ENCODE measurements around the gene GPR65.

DNA sequence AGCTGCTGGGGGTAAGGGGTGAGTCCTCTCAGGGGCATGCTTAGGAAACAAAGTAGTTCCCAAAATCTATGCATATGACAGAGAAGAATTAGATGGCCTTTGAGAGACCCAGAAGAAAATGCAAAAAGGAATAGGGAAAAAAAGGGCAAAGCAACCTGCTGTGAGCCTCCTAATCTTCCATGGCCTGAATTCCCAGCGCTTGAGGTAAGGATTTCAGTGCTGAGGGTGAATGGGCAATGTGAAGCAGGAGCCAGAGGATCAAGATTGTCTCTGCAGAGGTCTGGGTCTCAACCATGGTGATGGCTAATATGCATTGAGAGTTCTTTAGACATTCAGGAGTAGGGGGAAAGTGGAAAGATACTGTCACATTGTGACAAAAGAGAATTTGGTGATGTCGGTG is 31.5 kb downstream of the GPR65 start:
- TF ChIP-seq, protein P1, sequence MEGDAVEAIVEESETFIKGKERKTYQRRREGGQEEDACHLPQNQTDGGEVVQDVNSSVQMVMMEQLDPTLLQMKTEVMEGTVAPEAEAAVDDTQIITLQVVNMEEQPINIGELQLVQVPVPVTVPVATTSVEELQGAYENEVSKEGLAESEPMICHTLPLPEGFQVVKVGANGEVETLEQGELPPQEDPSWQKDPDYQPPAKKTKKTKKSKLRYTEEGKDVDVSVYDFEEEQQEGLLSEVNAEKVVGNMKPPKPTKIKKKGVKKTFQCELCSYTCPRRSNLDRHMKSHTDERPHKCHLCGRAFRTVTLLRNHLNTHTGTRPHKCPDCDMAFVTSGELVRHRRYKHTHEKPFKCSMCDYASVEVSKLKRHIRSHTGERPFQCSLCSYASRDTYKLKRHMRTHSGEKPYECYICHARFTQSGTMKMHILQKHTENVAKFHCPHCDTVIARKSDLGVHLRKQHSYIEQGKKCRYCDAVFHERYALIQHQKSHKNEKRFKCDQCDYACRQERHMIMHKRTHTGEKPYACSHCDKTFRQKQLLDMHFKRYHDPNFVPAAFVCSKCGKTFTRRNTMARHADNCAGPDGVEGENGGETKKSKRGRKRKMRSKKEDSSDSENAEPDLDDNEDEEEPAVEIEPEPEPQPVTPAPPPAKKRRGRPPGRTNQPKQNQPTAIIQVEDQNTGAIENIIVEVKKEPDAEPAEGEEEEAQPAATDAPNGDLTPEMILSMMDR (IDR thresholded peaks at IDR 0.05; ENCODE audit: borderline replicate concordance, extremely low read depth, low read length, poor library complexity, severe bottlenecking): no peak
- no peak for TF ChIP-seq EZH2 (IDR thresholded peaks at IDR 0.05; ENCODE audit: borderline replicate concordance, low read depth, low read length, severe bottlenecking)

Measured in DND-41 (cell line).